B cell (primary cell): ENCODE measurements around the gene GGA3. TPM values are rescaled to one million over a fixed set of nuclear protein-coding genes. Genes with fewer than 3 reads are reported as not detected.
A peak's percentile ranks its signal among the peaks of the same experiment; 100 is the strongest.

ENCODE experiments used
- ATAC-seq: fragments of 200-7000 bp; cut with Tn5 transposase; one replicate; pipeline ENCODE4 v1.10.0; 2021; ENCODE audit warnings: low read depth, mild to moderate bottlenecking, moderate number of reproducible peaks, moderate library complexity
- CTCF ChIA-PET: fragments of 350-600 bp; sonication (Branson Sonifier 250); formaldehyde crosslinking; loops from one replicate; lab custom pipeline; 2021; ENCODE audit warnings: antibody characterized with exemption, inconsistent platforms; lab: Charles Lee
- POLR2A ChIA-PET: fragments of 350-600 bp; sonication (Branson Sonifier 250); formaldehyde crosslinking; loops from one replicate; lab custom pipeline; 2021; ENCODE audit warnings: antibody characterized with exemption; lab: Charles Lee
- DNase-seq: peaks from one replicate; pipeline ENCODE4 v3.0.0; 2013
- H2AFZ ChIP-seq: 2 replicates; pipeline ENCODE4 v1.6.1; 2012; ENCODE audit warnings: mild to moderate bottlenecking, low read depth, low read length; ENCODE audit not compliant: insufficient read depth, poor library complexity, severe bottlenecking
- H3K27ac ChIP-seq, 2 donors: 1 replicate in 1 of 2; 2 replicates in 1 of 2; pipeline ENCODE4 v1.5.1; 2012 to 2013; ENCODE audit warnings: low read length in 2 of 2, mild to moderate bottlenecking in 2 of 2, moderate library complexity in 1 of 2
- H3K27me3 ChIP-seq, 4 experiments: fragments of 200-600 bp in 1 of 4; sonication (generic) in 1 of 4; replicated peaks in 1 of 4; 1 replicate in 2 of 4; 2 replicates in 2 of 4; pipeline versions ENCODE4 v1.6.1 to v1.7.0; 2013 to 2016; ENCODE audit warnings: low read length in 3 of 4, mild to moderate bottlenecking in 2 of 4, mixed read lengths in 1 of 4, moderate library complexity in 1 of 4; ENCODE audit not compliant: insufficient read depth in 4 of 4, control insufficient read depth in 3 of 4; ENCODE audit errors: control extremely low read depth in 1 of 4
- H3K36me3 ChIP-seq, 2 experiments: replicated peaks in 1 of 2; 1 replicate in 1 of 2; 2 replicates in 1 of 2; pipeline versions ENCODE4 v1.6.1 to v1.7.1; 2013; ENCODE audit warnings: low read length in 1 of 2; ENCODE audit not compliant: insufficient read depth in 2 of 2, control insufficient read depth in 1 of 2; ENCODE audit errors: control extremely low read depth in 1 of 2, extremely low read depth in 1 of 2
- H3K4me1 ChIP-seq, 2 donors: fragments of 200-600 bp in 1 of 2; sonication (generic) in 1 of 2; 1 replicate in 1 of 2; 2 replicates in 1 of 2; pipeline versions ENCODE4 v1.5.1 to v1.6.1; 2013 to 2017; ENCODE audit warnings: low read length in 2 of 2; ENCODE audit not compliant: control insufficient read depth in 2 of 2, insufficient read depth in 2 of 2
- H3K4me2 ChIP-seq: replicated peaks from 2 replicates; pipeline ENCODE3; 2012; ENCODE audit warnings: mild to moderate bottlenecking, low read depth, low read length; ENCODE audit not compliant: poor library complexity, severe bottlenecking
- H3K4me3 ChIP-seq, 5 experiments: fragments of 200-600 bp in 1 of 5; sonication (generic) in 1 of 5; 1 replicate in 3 of 5; 2 replicates in 2 of 5; pipeline versions ENCODE4 v1.5.1 to v1.7.0; 2011 to 2016; ENCODE audit warnings: low read length in 4 of 5, mild to moderate bottlenecking in 4 of 5, low read depth in 2 of 5, control low read depth in 1 of 5, moderate library complexity in 1 of 5; ENCODE audit not compliant: insufficient read depth in 1 of 5; ENCODE audit errors: control extremely low read depth in 1 of 5, extremely low read depth in 1 of 5
- H3K79me2 ChIP-seq: fragments of 200-600 bp; sonication (generic); one replicate; pipeline ENCODE4 v1.6.0; 2016; ENCODE audit warnings: low read length; ENCODE audit not compliant: control insufficient read depth, insufficient read depth
- H3K9ac ChIP-seq: fragments of 200-600 bp; sonication (generic); 2 replicates; pipeline ENCODE4 v1.6.1; 2017; ENCODE audit warnings: mild to moderate bottlenecking, low read length, moderate library complexity
- H3K9me3 ChIP-seq, 3 donors: one replicate each; pipeline versions ENCODE4 v1.6.1 to v1.7.1; 2013; ENCODE audit warnings: low read length in 2 of 3; ENCODE audit not compliant: control insufficient read depth in 2 of 3, insufficient read depth in 1 of 3; ENCODE audit errors: control extremely low read depth in 1 of 3
- H4K20me1 ChIP-seq: 2 replicates; pipeline ENCODE4 v1.6.0; 2012; ENCODE audit warnings: mild to moderate bottlenecking, low read length; ENCODE audit not compliant: insufficient read depth, control insufficient read depth, poor library complexity, severe bottlenecking
- H3K27ac Mint-ChIP-seq: one replicate; pipeline ENCODE4 v1.8.0; 2021; ENCODE audit warnings: mixed read lengths
- H3K27me3 Mint-ChIP-seq: one replicate; pipeline ENCODE4 v1.8.0; 2021; ENCODE audit warnings: mixed read lengths
- H3K4me1 Mint-ChIP-seq: one replicate; pipeline ENCODE4 v1.8.0; 2021; ENCODE audit warnings: mixed read lengths
- H3K4me3 Mint-ChIP-seq: one replicate; pipeline ENCODE4 v1.8.0; 2021; ENCODE audit warnings: mixed read lengths
- H3K9me3 Mint-ChIP-seq: one replicate; pipeline ENCODE4 v1.8.0; 2022; ENCODE audit warnings: mixed read lengths; ENCODE audit not compliant: insufficient read depth
- EZH2 ChIP-seq: IDR thresholded peaks from 2 replicates; pipeline ENCODE4 v1.6.1; 2012; ENCODE audit warnings: borderline replicate concordance, low read depth, mild to moderate bottlenecking, moderate library complexity, low read length; ENCODE audit not compliant: insufficient read depth, poor library complexity, severe bottlenecking
- WGBS: methylation state at CpG from one replicate; pipeline ENCODE4 v1.1.5; 2013; ENCODE audit warnings: missing lambda C conversion rate; ENCODE audit not compliant: insufficient coverage; 5-methylcytosine and 5-hydroxymethylcytosine counted together
- intact Hi-C: fragments of 100-400 bp; cut with micrococcal nuclease; formaldehyde crosslinking; loops from one replicate; pipeline ENCODE4 v1.10.0; 2022
- polyA plus RNA-seq: library from polyadenylated mRNA; depleted of rRNA; stranded (reverse); fragments of >200 nt; gene quantifications from 2 replicates; pipeline ENCODE4 v1.2.3, GENCODE V29; 2012
- total RNA-seq, 2 donors: library from RNA; stranded (reverse); fragments of 120-200 nt in 1 of 2; gene quantifications; 1 replicate in 1 of 2; 2 replicates in 1 of 2; pipeline versions ENCODE4 v1.2.3 to v1.2.4, GENCODE V29; 2013 to 2022
- TF ChIP-seq, protein P1 (sequence below): fragments of 200-600 bp; IDR thresholded peaks from one replicate; pipeline ENCODE4 v1.8.0; 2022; ENCODE audit warnings: antibody characterized with exemption, mild to moderate bottlenecking

GGA3 gene
- total and polyA plus RNA-seq, 2 donors (not counting 1 experiment from before 2014, with no cell fraction given): 109 to 135 TPM

DNA sequence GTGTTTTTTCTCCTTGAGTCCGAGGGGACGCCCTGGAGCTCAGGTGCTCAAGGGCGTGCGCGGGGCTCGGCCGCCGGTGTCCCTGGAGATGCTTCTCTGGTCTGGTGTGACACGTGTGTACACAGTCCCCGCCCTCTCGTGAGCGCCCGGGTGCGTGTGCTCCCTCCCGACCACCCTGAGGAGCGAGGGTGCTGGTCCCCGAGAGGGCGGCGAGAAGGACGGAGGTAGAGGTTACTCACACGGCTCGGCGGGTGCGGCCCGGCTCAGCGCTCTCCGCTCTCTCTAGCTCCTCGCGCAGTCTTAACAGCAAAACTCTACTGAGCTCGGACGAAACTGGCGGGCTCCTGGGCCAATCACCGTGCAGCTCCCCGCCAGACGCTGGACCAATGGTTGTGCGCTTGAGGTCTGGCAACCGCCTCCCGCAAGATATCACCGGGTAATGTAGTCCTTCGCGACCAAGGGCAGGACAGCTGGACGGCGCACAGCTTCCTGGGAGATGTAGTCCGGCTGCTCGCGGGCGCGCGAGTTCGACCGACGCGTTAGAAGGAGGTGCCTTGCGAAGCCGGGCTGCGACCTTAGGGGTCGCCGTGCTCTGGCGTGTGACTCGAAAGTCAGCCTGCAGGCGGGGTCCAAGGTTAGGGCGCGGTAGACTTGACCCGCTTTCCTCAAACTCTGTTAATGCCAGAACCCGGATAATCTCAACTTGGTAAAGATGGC, 27.9 kb upstream of the GGA3 start, which contains the start of gene SLC25A19:
Gene SLC25A19, minus strand, starts transcription at position 319 of the 717 bp plus-strand sequence. CDS start 2,669 bp downstream, outside the sequence.
- under 1% methylated on average over 61 of the region's 65 CpGs for WGBS
- H3K9me3 ChIP-seq: no peaks in the 10 kb centered on the region
- H3K27ac ChIP-seq: peak within 1 kb of the TSS; percentile 90 to 98
- Mint-ChIP-seq H3K9me3 (no peaks in the 10 kb centered on the region), H3K4me3 (peak within 1 kb of the TSS; percentile 98), H3K4me1 (peaks cover 37% of the 10 kb centered on the region), H3K27ac (peak within 1 kb of the TSS; percentile 100), H3K27me3 (no peaks in the 10 kb centered on the region)
- peak; percentile 98 for DNase-seq
- peaks cover 23 to 44% of the 10 kb centered on the region in 2 donors for H3K4me1 ChIP-seq
- peak within 1 kb of the TSS; percentile 93 for H3K9ac ChIP-seq
- H4K20me1 ChIP-seq: no peaks in the 10 kb centered on the region
- peak within 1 kb of the TSS; percentile 100 for H3K4me2 ChIP-seq
- ATAC-seq: peak; percentile 84
- peaks cover 1 to 21% of the 10 kb centered on the region in 2 experiments for H3K36me3 ChIP-seq
- peak within 1 kb of the TSS; percentile 95 for H2AFZ ChIP-seq
- ChIA-PET POLR2A (interaction anchor here (0.6 to 2.8 kb wide), 30 partner anchors 8 to 566 kb away, joined by 3 to 25 read pairs (median 4); partner anchors contain the start of genes FDXR, GGA3, GRB2 and MIF4GD), CTCF (interaction anchor here (0.6 to 5.2 kb wide), 45 partner anchors 9 to 331 kb away, joined by 3 to 79 read pairs (median 5); partner anchors contain the start of genes GGA3, GRB2, MIF4GD and MRPS7)
- peak within 1 kb of the TSS; percentile 77 to 88 (median 85) for H3K4me3 ChIP-seq
- intact Hi-C loops: loop anchor here (1.0 to 2.0 kb wide), 8 partner anchors 8 to 300 kb away; partner anchors contain the start of genes GGA3, GRB2, LLGL2 and MIF4GD
- TF ChIP-seq EZH2: no peak
- TF ChIP-seq, protein P1, sequence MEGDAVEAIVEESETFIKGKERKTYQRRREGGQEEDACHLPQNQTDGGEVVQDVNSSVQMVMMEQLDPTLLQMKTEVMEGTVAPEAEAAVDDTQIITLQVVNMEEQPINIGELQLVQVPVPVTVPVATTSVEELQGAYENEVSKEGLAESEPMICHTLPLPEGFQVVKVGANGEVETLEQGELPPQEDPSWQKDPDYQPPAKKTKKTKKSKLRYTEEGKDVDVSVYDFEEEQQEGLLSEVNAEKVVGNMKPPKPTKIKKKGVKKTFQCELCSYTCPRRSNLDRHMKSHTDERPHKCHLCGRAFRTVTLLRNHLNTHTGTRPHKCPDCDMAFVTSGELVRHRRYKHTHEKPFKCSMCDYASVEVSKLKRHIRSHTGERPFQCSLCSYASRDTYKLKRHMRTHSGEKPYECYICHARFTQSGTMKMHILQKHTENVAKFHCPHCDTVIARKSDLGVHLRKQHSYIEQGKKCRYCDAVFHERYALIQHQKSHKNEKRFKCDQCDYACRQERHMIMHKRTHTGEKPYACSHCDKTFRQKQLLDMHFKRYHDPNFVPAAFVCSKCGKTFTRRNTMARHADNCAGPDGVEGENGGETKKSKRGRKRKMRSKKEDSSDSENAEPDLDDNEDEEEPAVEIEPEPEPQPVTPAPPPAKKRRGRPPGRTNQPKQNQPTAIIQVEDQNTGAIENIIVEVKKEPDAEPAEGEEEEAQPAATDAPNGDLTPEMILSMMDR: no peak
- H3K79me2 ChIP-seq: peaks cover 38% of the 10 kb centered on the region
- no peaks in the 10 kb centered on the region for H3K27me3 ChIP-seq
